K562 (cell line): ENCODE measurements around the gene CD1E. TPM values are rescaled to one million over a fixed set of nuclear protein-coding genes. Genes with fewer than 3 reads are reported as not detected.

ENCODE experiments used
- ATAC-seq: fragments of 200-7000 bp; cut with Tn5 transposase; 3 replicates; pipeline ENCODE4 v1.9.1; 2020; ENCODE audit warnings: moderate library complexity
- BruUV-seq: library from RNA; stranded (reverse); fragments of 400-500 nt; replicated peaks from 2 replicates; lab custom pipeline; 2021; lab: Mats Ljungman, UMichigan
- CTCF ChIA-PET: fragments of 300-600 bp; formaldehyde crosslinking; extraction: SDS; loops from one replicate; lab custom pipeline; 2021; ENCODE audit warnings: low intra/inter-chr PET ratio; lab: Yijun Ruan, JAX
- POLR2A ChIA-PET: fragments of 300-600, 350-650 bp; sonication (Branson Sonifier 250); formaldehyde crosslinking; extraction: SDS; loops from one replicate; lab custom pipeline; 2021; ENCODE audit warnings: antibody characterized with exemption, inconsistent platforms; lab: Yijun Ruan, JAX
- DNase-seq, 4 experiments: peaks; one replicate each; pipeline versions ENCODE4 v3.0.0 to v3.0.0-alpha.2; 2011 to 2018; ENCODE audit warnings: low spot score in 3 of 4, mixed read lengths in 3 of 4; ENCODE audit errors: extremely low read depth in 1 of 4
- FAIRE-seq: peaks from 2 replicates; lab custom pipeline; 2011; peaks lifted over from hg19 to GRCh38; lab: Jason Lieb, UNC
- H2AFZ ChIP-seq: 2 replicates; pipeline ENCODE4 v1.6.0; 2011; ENCODE audit warnings: low read depth, low read length, control low read depth, inconsistent platforms
- H3K27ac ChIP-seq: fragments of 200-600 bp; 3 replicates; pipeline ENCODE4 v1.8.0; 2011; ENCODE audit warnings: low read depth, mild to moderate bottlenecking, control low read depth, inconsistent platforms, low read length, moderate library complexity, mixed read lengths; ENCODE audit errors: extremely low read depth
- H3K27me3 ChIP-seq, 2 experiments: fragments of 300-600 bp in 1 of 2; 2 replicates in 1 of 2; 3 replicates in 1 of 2; pipeline versions ENCODE4 v1.6.0 to v1.8.0; 2011; ENCODE audit warnings: inconsistent platforms in 2 of 2, low read length in 2 of 2, mild to moderate bottlenecking in 1 of 2, mixed read lengths in 1 of 2, moderate library complexity in 1 of 2; ENCODE audit not compliant: control insufficient read depth in 2 of 2, insufficient read depth in 2 of 2
- H3K36me3 ChIP-seq: fragments of 300-600 bp; 3 replicates; pipeline ENCODE4 v1.8.0; 2011; ENCODE audit warnings: mild to moderate bottlenecking, low read length, inconsistent platforms; ENCODE audit not compliant: control insufficient read depth, insufficient read depth
- H3K4me1 ChIP-seq, 2 experiments: fragments of 200-600 bp in 1 of 2; replicated peaks in 1 of 2; 2 replicates in 1 of 2; 3 replicates in 1 of 2; pipeline versions ENCODE4 v1.5.1 to v1.8.0; 2011; ENCODE audit warnings: inconsistent platforms in 2 of 2, low read length in 2 of 2, mild to moderate bottlenecking in 1 of 2, mixed read lengths in 1 of 2, moderate library complexity in 1 of 2; ENCODE audit not compliant: control insufficient read depth in 2 of 2, insufficient read depth in 2 of 2
- H3K4me2 ChIP-seq: 2 replicates; pipeline ENCODE4 v1.6.1; 2011; ENCODE audit warnings: low read length, control low read depth, inconsistent platforms, mixed read lengths; ENCODE audit not compliant: insufficient read depth
- H3K4me3 ChIP-seq: fragments of 200-600 bp; sonication (generic), shearing (Covaris generic); 2 replicates; pipeline ENCODE4 v1.5.1; 2016; ENCODE audit warnings: control low read depth, inconsistent platforms
- H3K79me2 ChIP-seq: fragments of 200-600 bp; 3 replicates; pipeline ENCODE4 v1.8.0; 2011; ENCODE audit warnings: low read length, inconsistent platforms; ENCODE audit not compliant: control insufficient read depth, insufficient read depth
- H3K9ac ChIP-seq, 2 experiments: 2 replicates each; pipeline versions ENCODE4 v1.6.0 to v1.6.1; 2011; ENCODE audit warnings: low read depth in 2 of 2, low read length in 2 of 2, control low read depth in 1 of 2, inconsistent platforms in 1 of 2, mild to moderate bottlenecking in 1 of 2, mixed read lengths in 1 of 2; ENCODE audit not compliant: insufficient read depth in 1 of 2
- H3K9me1 ChIP-seq: one replicate; pipeline ENCODE4 v1.6.0; 2011; ENCODE audit warnings: inconsistent platforms, mild to moderate bottlenecking, low read length, moderate library complexity; ENCODE audit not compliant: control insufficient read depth, insufficient read depth
- H3K9me3 ChIP-seq: replicated peaks from 2 replicates; pipeline ENCODE4 v1.5.1; 2011; ENCODE audit warnings: low read depth, low read length, inconsistent platforms; ENCODE audit not compliant: control insufficient read depth, insufficient read depth
- H4K20me1 ChIP-seq: replicated peaks from 2 replicates; pipeline ENCODE4 v1.6.1; 2011; ENCODE audit warnings: low read length, inconsistent platforms, mixed read lengths; ENCODE audit not compliant: control insufficient read depth, insufficient read depth
- HDAC6 ChIP-seq: IDR thresholded peaks from 2 replicates; pipeline ENCODE4 v1.6.1; 2012; ENCODE audit warnings: low read depth, mild to moderate bottlenecking, control low read depth, inconsistent platforms, low read length, moderate library complexity
- MBD1 ChIP-seq: fragments of 250-450 bp; sonication (Bioruptor Pico); IDR thresholded peaks from 2 replicates; pipeline ENCODE4 v1.8.0; 2022; ENCODE audit warnings: inconsistent platforms
- NFXL1 ChIP-seq: fragments of 450-650 bp; formaldehyde crosslinking; IDR thresholded peaks from 2 replicates; pipeline ENCODE4 v1.4.0; 2021; ENCODE audit warnings: mild to moderate bottlenecking
- ZNF444 ChIP-seq: fragments of 250-450 bp; sonication (Bioruptor Pico); IDR thresholded peaks from 2 replicates; pipeline ENCODE4 v1.4.0; 2020; ENCODE audit warnings: mild to moderate bottlenecking, moderate library complexity
- WGBS: fragments of 100-300 bp; shearing (Covaris generic); methylation state at CpG from one replicate; pipeline ENCODE4 v1.1.6; 2016; ENCODE audit warnings: low coverage, mixed read lengths; ENCODE audit not compliant: insufficient coverage; ENCODE audit errors: missing lambda C conversion rate; 5-methylcytosine and 5-hydroxymethylcytosine counted together
- in situ Hi-C: fragments of 300-500 bp; cut with MboI; formaldehyde crosslinking; loops from 4 replicates; pipeline ENCODE4 v1.15.0; 2018; ENCODE audit warnings: inconsistent platforms, mixed read lengths
- intact Hi-C: fragments of 100-400 bp; cut with micrococcal nuclease; formaldehyde crosslinking; loops from 2 replicates; pipeline ENCODE4 v1.14.2; 2022
- polyA plus RNA-seq, 8 experiments: library from polyadenylated mRNA; depleted of rRNA in 4 of 8; stranded (reverse) in 5 of 8; unstranded in 3 of 8; fragments of >200 nt; fragmentation: Nextera tagmentation in 2 of 8; fragmentation: Illumina TruSeq in 1 of 8; extraction: Ambion mirVana in 2 of 8; extraction: Trizol in 1 of 8; gene quantifications; 2 replicates each; pipeline versions ENCODE4 v1.2.1 to v1.2.3, GENCODE V29; 2011 to 2014; ENCODE audit warnings: inconsistent platforms in 1 of 8, missing spikeins in 1 of 8
- total RNA-seq, 7 experiments: library from RNA; depleted of rRNA in 6 of 7; stranded (reverse); fragments of >200 nt in 6 of 7; fragmentation: Illumina TruSeq in 2 of 7; extraction: Trizol in 2 of 7; gene quantifications; 2 replicates each; pipeline versions ENCODE4 v1.2.1 to v1.2.3, GENCODE V29; 2011 to 2021; ENCODE audit warnings: low replicate concordance in 1 of 7

CD1E gene
- total and polyA plus RNA-seq, 9 of the 15 experiments (the other 6 are each of a cell fraction or from before 2014, with no cell fraction given): not detected

GRCh38 chr1:158330391-158331105 is 23.1 kb upstream of the CD1E start (continued):
- TF ChIP-seq MBD1 (no peak), HDAC6 (no peak)

- Histone ChIP-seq H3K9ac (no peak overlapping the region), H3K9me3 (no peaks in the 10 kb centered on the region), H3K27me3 (no peaks in the 10 kb centered on the region), H3K79me2 (no peaks in the 10 kb centered on the region), H3K36me3 (no peaks in the 10 kb centered on the region), H3K27ac (no peak overlapping the region), H3K4me2 (no peak overlapping the region), H4K20me1 (no peaks in the 10 kb centered on the region), H3K4me3 (no peak overlapping the region), H2AFZ (no peak overlapping the region), H3K4me1 (no peaks in the 10 kb centered on the region; a peak in 1 of 5 replicates), H3K9me1 (no peaks in the 10 kb centered on the region)
- ATAC-seq (no peak), DNase-seq (no peak), FAIRE-seq (no peak)
- in situ Hi-C loops (no loop called here), intact Hi-C loops (no loop called here)
- 0% methylated on average over 1 of the region's 1 CpG for WGBS
- TF ChIP-seq NFXL1 (CRISPR knock-in tag) (no peak), ZNF444 (no peak)
- POLR2A ChIA-PET: no interaction called here
- CTCF ChIA-PET: no interaction called here
- no TSS peak for BruUV-seq
Observed at GRCh38 chr1:158331106-158331425, 22.6 kb upstream of the CD1E start.
